IPS-20b (cell line): Measurements from ENCODE around the gene NUP153.
"Not testable (repeated sequence)": the region's sequence is repeated elsewhere in the genome, so short reads cannot be mapped to it uniquely, and the experiment has no call there.

ENCODE experiments used
- H3K27ac ChIP-seq: one replicate; pipeline ENCODE4 v1.5.1; 2013; ENCODE audit warnings: low read length
- H3K27me3 ChIP-seq: 2 replicates; pipeline ENCODE4 v1.6.1; 2013; ENCODE audit warnings: mild to moderate bottlenecking, low read length, inconsistent platforms; ENCODE audit not compliant: insufficient read depth
- H3K36me3 ChIP-seq: 2 replicates; pipeline ENCODE4 v1.6.1; 2013; ENCODE audit warnings: low read depth, mild to moderate bottlenecking, inconsistent platforms, low read length, moderate library complexity; ENCODE audit not compliant: insufficient read depth
- H3K4me1 ChIP-seq: 2 replicates; pipeline ENCODE4 v1.6.1; 2013; ENCODE audit warnings: mild to moderate bottlenecking, control low read depth, inconsistent platforms, low read length, moderate library complexity; ENCODE audit not compliant: insufficient read depth
- H3K4me3 ChIP-seq: 2 replicates; pipeline ENCODE4 v1.5.1; 2013; ENCODE audit warnings: mild to moderate bottlenecking, low read length, inconsistent platforms
- H3K9ac ChIP-seq: 2 replicates; pipeline ENCODE4 v1.6.1; 2013; ENCODE audit warnings: low read depth, mild to moderate bottlenecking, inconsistent platforms, low read length, moderate library complexity
- H3K9me3 ChIP-seq: 2 replicates; pipeline ENCODE4 v1.6.1; 2013; ENCODE audit warnings: mild to moderate bottlenecking, low read depth, low read length, inconsistent platforms; ENCODE audit not compliant: insufficient read depth

The NUP153 gene

GRCh38 chr6:17706580-17707370 is at the start of gene NUP153:
Gene NUP153, minus strand, starts transcription at chr6:17706925. Its CDS starts 538 bp downstream, at chr6:17706387.
- H3K27ac ChIP-seq = peak within 1 kb of the TSS; percentile 93
- H3K36me3 ChIP-seq = no peaks in the 10 kb centered on the region
- peaks cover 10% of the 10 kb centered on the region for H3K4me1 ChIP-seq
- no peaks in the 10 kb centered on the region for H3K27me3 ChIP-seq
- no peaks in the 10 kb centered on the region for H3K9me3 ChIP-seq
- H3K9ac ChIP-seq = peak within 1 kb of the TSS; percentile 98
- peak within 1 kb of the TSS; percentile 96 for H3K4me3 ChIP-seq

- Histone ChIP-seq H3K9me3 (no peaks in the 10 kb centered on the region), H3K27ac (no peak overlapping the region), H3K4me1 (no peaks in the 10 kb centered on the region), H3K27me3 (no peaks in the 10 kb centered on the region), H3K36me3 (no peaks in the 10 kb centered on the region), H3K9ac (no peak overlapping the region), H3K4me3 (no peak overlapping the region)
Observed at GRCh38 chr6:17754254-17754653, 47.5 kb upstream of the NUP153 start.

- not testable (repeated sequence) for H3K9ac ChIP-seq, H3K4me1 ChIP-seq, H3K4me3 ChIP-seq, H3K36me3 ChIP-seq, H3K27ac ChIP-seq, H3K9me3 ChIP-seq, H3K27me3 ChIP-seq
Observed at GRCh38 chr6:17745324-17745723, 38.6 kb upstream of the NUP153 start.

- not testable (repeated sequence) for H3K4me1 ChIP-seq, H3K9ac ChIP-seq, H3K27me3 ChIP-seq, H3K27ac ChIP-seq, H3K9me3 ChIP-seq, H3K36me3 ChIP-seq, H3K4me3 ChIP-seq
Observed at GRCh38 chr6:17744757-17745308, 38.1 kb upstream of the NUP153 start.

- no peaks in the 10 kb centered on the region for H3K9me3 ChIP-seq
- H3K9ac ChIP-seq = no peak overlapping the region
- H3K4me1 ChIP-seq = no peaks in the 10 kb centered on the region
- no peak overlapping the region for H3K27ac ChIP-seq
- H3K36me3 ChIP-seq = no peaks in the 10 kb centered on the region
- no peaks in the 10 kb centered on the region for H3K27me3 ChIP-seq
- H3K4me3 ChIP-seq = no peak overlapping the region
Observed at GRCh38 chr6:17744019-17744756, 37.5 kb upstream of the NUP153 start.

GRCh38 chr6:17741507-17741906 is 34.8 kb upstream of the NUP153 start:
- Histone ChIP-seq H3K4me1 (no peaks in the 10 kb centered on the region), H3K4me3 (no peak overlapping the region), H3K27ac (no peak overlapping the region), H3K9ac (no peak overlapping the region), H3K36me3 (no peaks in the 10 kb centered on the region), H3K27me3 (no peaks in the 10 kb centered on the region), H3K9me3 (peaks cover 18% of the 10 kb centered on the region)

- H3K27ac ChIP-seq = no peak overlapping the region
- H3K4me3 ChIP-seq = no peak overlapping the region
- no peaks in the 10 kb centered on the region for H3K4me1 ChIP-seq
- H3K9ac ChIP-seq = no peak overlapping the region
- H3K27me3 ChIP-seq = no peaks in the 10 kb centered on the region
- peaks cover 21% of the 10 kb centered on the region for H3K9me3 ChIP-seq
- no peaks in the 10 kb centered on the region for H3K36me3 ChIP-seq
Observed at GRCh38 chr6:17740559-17741220, 34.0 kb upstream of the NUP153 start.

- H3K27ac ChIP-seq = no peak overlapping the region
- H3K36me3 ChIP-seq = no peaks in the 10 kb centered on the region
- no peak overlapping the region for H3K4me3 ChIP-seq
- H3K9me3 ChIP-seq = peaks cover 21% of the 10 kb centered on the region
- no peaks in the 10 kb centered on the region for H3K27me3 ChIP-seq
- no peak overlapping the region for H3K9ac ChIP-seq
- H3K4me1 ChIP-seq = no peaks in the 10 kb centered on the region
Observed at GRCh38 chr6:17737704-17738252, 31.1 kb upstream of the NUP153 start.

- peaks cover 21% of the 10 kb centered on the region for H3K9me3 ChIP-seq
- not testable (repeated sequence) for H3K27me3 ChIP-seq, H3K4me1 ChIP-seq, H3K4me3 ChIP-seq, H3K9ac ChIP-seq, H3K27ac ChIP-seq, H3K36me3 ChIP-seq
Observed at GRCh38 chr6:17735311-17735710, 28.6 kb upstream of the NUP153 start.

- Histone ChIP-seq H3K27me3 (no peaks in the 10 kb centered on the region), H3K4me3 (no peak overlapping the region), H3K36me3 (no peaks in the 10 kb centered on the region), H3K9me3 (no peaks in the 10 kb centered on the region), H3K4me1 (no peaks in the 10 kb centered on the region), H3K9ac (no peak overlapping the region), H3K27ac (no peak overlapping the region)
Observed at GRCh38 chr6:17730078-17730704, 23.5 kb upstream of the NUP153 start.
